A549 treated with CpdA at 1 μM for 4 hours (cell line): ENCODE measurements around the gene CDCP2. TPM values are rescaled to one million over a fixed set of nuclear protein-coding genes. Genes with fewer than 3 reads are reported as not detected.

Experiments used
- total RNA-seq: library from RNA; stranded (reverse); fragments of 200-300 nt; extraction: Qiagen RNA extraction; gene quantifications from 5 replicates; pipeline ENCODE4 v1.2.3, GENCODE V29; 2022; ENCODE audit warnings: low read depth

The CDCP2 gene
- not detected in 5 replicates for total RNA-seq

DNA sequence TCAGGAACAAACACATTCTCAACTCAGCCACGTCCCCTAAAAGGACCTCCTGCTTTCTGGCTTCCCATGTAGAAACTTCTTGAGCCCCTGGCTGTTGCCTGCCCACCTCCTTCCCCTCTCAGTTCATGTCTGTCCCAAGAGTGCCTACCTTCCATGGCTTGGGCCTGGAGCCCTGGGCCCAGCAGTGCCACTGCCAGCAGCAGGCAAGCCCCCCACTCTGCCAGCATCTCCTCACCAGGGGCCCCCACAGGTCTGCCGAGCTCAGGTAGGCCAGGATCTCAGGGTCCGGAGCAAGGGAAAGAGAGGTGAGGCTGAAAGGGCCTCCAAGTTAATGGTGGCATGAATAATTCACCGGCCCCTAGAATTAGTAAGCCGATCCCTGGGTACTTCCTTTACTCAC is at the start of gene CDCP2:
CDCP2 (minus strand) TSS at position 305 of the 400 bp plus-strand sequence; CDS start at position 227, 78 bp downstream.

DNA sequence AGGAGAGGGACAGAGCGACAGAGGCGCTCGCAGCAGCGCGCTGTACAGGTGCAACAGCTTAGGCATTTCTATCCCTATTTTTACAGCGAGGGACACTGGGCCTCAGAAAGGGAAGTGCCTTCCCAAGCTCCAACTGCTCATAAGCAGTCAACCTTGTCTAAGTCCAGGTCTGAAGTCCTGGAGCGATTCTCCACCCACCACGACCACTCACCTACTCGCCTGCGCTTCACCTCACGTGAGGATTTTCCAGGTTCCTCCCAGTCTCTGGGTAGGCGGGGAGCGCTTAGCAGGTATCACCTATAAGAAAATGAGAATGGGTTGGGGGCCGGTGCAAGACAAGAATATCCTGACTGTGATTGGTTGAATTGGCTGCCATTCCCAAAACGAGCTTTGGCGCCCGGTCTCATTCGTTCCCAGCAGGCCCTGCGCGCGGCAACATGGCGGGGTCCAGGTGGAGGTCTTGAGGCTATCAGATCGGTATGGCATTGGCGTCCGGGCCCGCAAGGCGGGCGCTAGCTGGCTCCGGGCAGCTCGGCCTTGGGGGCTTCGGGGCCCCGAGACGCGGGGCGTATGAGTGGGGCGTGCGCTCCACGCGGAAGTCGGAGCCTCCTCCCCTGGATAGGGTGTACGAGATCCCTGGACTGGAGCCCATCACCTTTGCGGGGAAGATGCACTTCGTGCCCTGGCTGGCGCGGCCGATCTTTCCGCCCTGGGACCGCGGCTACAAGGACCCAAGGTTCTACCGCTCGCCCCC is 47.1 kb upstream of the CDCP2 start, which contains the start of the genes CYB5RL and MRPL37:
CYB5RL (minus strand) TSS at position 266 of the 754 bp plus-strand sequence. CDS start 4,414 bp downstream, outside the sequence.
MRPL37 (plus strand) TSS at position 403 of the 754 bp plus-strand sequence; CDS start at position 480, 77 bp downstream.

Other genes starting within 250 kb of the CDCP2 start
- 26.4 to 39.4 TPM (median 28.0 TPM) in 5 replicates for gene IFT25, start 207.3 kb downstream of the CDCP2 start, total RNA-seq
- 24.6 to 28.1 TPM (median 27.2 TPM) in 5 replicates for gene LRRC42, start 206.7 kb downstream of the CDCP2 start, total RNA-seq
- not detected in 5 replicates for gene LDLRAD1, start 134.8 kb downstream of the CDCP2 start, total RNA-seq
- 114 to 141 TPM (median 120 TPM) in 5 replicates for gene TMEM59, start 99.8 kb downstream of the CDCP2 start, total RNA-seq
- gene TCEANC2, start 99.4 kb downstream of the CDCP2 start, total RNA-seq: 2.6 to 3.2 TPM (median 2.9 TPM) in 5 replicates
- gene CYB5RL, start 47.0 kb upstream of the CDCP2 start, total RNA-seq: 2.9 to 3.4 TPM (median 3.1 TPM) in 5 replicates
- gene MRPL37, start 47.2 kb upstream of the CDCP2 start, total RNA-seq: 73.8 to 99.8 TPM (median 94.7 TPM) in 5 replicates